H9 (cell line): ENCODE measurements around the gene MLLT3. TPM values are rescaled to one million over a fixed set of nuclear protein-coding genes. Genes with fewer than 3 reads are reported as not detected.

Experiments used
- DNase-seq: peaks from one replicate; pipeline ENCODE4 v3.0.0-alpha.2; 2017
- H2AFZ ChIP-seq: one replicate; pipeline ENCODE4 v1.6.1; 2013; ENCODE audit warnings: mild to moderate bottlenecking, low read length, control low read depth, moderate library complexity
- H2AK5ac ChIP-seq: 2 replicates; pipeline ENCODE4 v1.6.1; 2013; ENCODE audit warnings: low read length, control low read depth, mixed read lengths; ENCODE audit not compliant: insufficient read length
- H2BK120ac ChIP-seq: one replicate; pipeline ENCODE4 v1.6.1; 2013; ENCODE audit warnings: low read depth, mild to moderate bottlenecking, low read length, control low read depth, inconsistent platforms; ENCODE audit not compliant: poor library complexity, severe bottlenecking
- H2BK12ac ChIP-seq: 2 replicates; pipeline ENCODE4 v1.6.1; 2013; ENCODE audit warnings: low read length, control low read depth, mixed read lengths, low read depth; ENCODE audit not compliant: insufficient read length
- H2BK15ac ChIP-seq: 2 replicates; pipeline ENCODE4 v1.6.1; 2013; ENCODE audit warnings: low read depth, low read length, control low read depth
- H2BK20ac ChIP-seq: one replicate; pipeline ENCODE4 v1.6.1; 2013; ENCODE audit warnings: low read depth, mild to moderate bottlenecking, low read length, control low read depth, inconsistent platforms; ENCODE audit not compliant: poor library complexity, severe bottlenecking
- H2BK5ac ChIP-seq: 2 replicates; pipeline ENCODE4 v1.6.1; 2013; ENCODE audit warnings: low read length, control low read depth, mixed read lengths; ENCODE audit not compliant: insufficient read length
- H3K14ac ChIP-seq: 2 replicates; pipeline ENCODE4 v1.6.1; 2013; ENCODE audit warnings: low read length, control low read depth; ENCODE audit not compliant: insufficient read depth
- H3K18ac ChIP-seq: 2 replicates; pipeline ENCODE4 v1.6.1; 2013; ENCODE audit warnings: low read depth, mild to moderate bottlenecking, mixed read lengths, low read length, control low read depth; ENCODE audit not compliant: insufficient read length
- H3K23ac ChIP-seq: 2 replicates; pipeline ENCODE4 v1.6.1; 2013; ENCODE audit warnings: low read length, control low read depth, mixed read lengths, low read depth; ENCODE audit not compliant: insufficient read length
- H3K23me2 ChIP-seq: 2 replicates; pipeline ENCODE4 v1.6.1; 2013; ENCODE audit warnings: low read depth, mild to moderate bottlenecking, mixed read lengths, low read length, control low read depth; ENCODE audit not compliant: insufficient read length, poor library complexity, severe bottlenecking
- H3K27ac ChIP-seq: 2 replicates; pipeline ENCODE4 v1.5.1; 2013; ENCODE audit warnings: low read length, control low read depth, mixed read lengths, low read depth; ENCODE audit not compliant: insufficient read length
- H3K27me3 ChIP-seq: 2 replicates; pipeline ENCODE4 v1.6.1; 2013; ENCODE audit warnings: low read length, control low read depth, inconsistent platforms; ENCODE audit not compliant: insufficient read depth
- H3K4ac ChIP-seq: 2 replicates; pipeline ENCODE4 v1.6.1; 2013; ENCODE audit warnings: low read depth, mild to moderate bottlenecking, control low read depth, inconsistent platforms, low read length, moderate library complexity
- H3K4me1 ChIP-seq: 2 replicates; pipeline ENCODE4 v1.6.1; 2013; ENCODE audit warnings: low read length, control low read depth, inconsistent platforms; ENCODE audit not compliant: insufficient read depth
- H3K4me2 ChIP-seq: 2 replicates; pipeline ENCODE4 v1.6.1; 2013; ENCODE audit warnings: low read length, control low read depth, mixed read lengths; ENCODE audit not compliant: insufficient read length, insufficient read depth
- H3K56ac ChIP-seq: 2 replicates; pipeline ENCODE4 v1.6.1; 2013; ENCODE audit warnings: low read depth, mild to moderate bottlenecking, mixed read lengths, low read length, control low read depth; ENCODE audit not compliant: insufficient read length
- H3K79me1 ChIP-seq: 2 replicates; pipeline ENCODE4 v1.6.1; 2013; ENCODE audit warnings: low read depth, mild to moderate bottlenecking, moderate library complexity, low read length, control low read depth, inconsistent platforms; ENCODE audit not compliant: insufficient read depth, poor library complexity, severe bottlenecking
- H3K79me2 ChIP-seq: 2 replicates; pipeline ENCODE4 v1.6.1; 2013; ENCODE audit warnings: low read length, control low read depth, inconsistent platforms; ENCODE audit not compliant: insufficient read depth
- H3K9ac ChIP-seq: 2 replicates; pipeline ENCODE4 v1.6.1; 2013; ENCODE audit warnings: low read length, control low read depth, mixed read lengths; ENCODE audit not compliant: insufficient read length; ENCODE audit errors: extremely low read depth
- H3K9me3 ChIP-seq: one replicate; pipeline ENCODE4 v1.6.1; 2013; ENCODE audit warnings: low read depth, low read length, inconsistent platforms; ENCODE audit not compliant: control insufficient read depth
- H3T11ph ChIP-seq: one replicate; pipeline ENCODE4 v1.6.1; 2013; ENCODE audit warnings: mild to moderate bottlenecking, low read length, control low read depth, inconsistent platforms
- H4K20me1 ChIP-seq: one replicate; pipeline ENCODE4 v1.6.1; 2013; ENCODE audit not compliant: control insufficient read depth, insufficient read length, insufficient read depth
- H4K5ac ChIP-seq: 2 replicates; pipeline ENCODE4 v1.6.1; 2013; ENCODE audit warnings: low read depth, mild to moderate bottlenecking, mixed read lengths, low read length, control low read depth; ENCODE audit not compliant: insufficient read length
- H4K8ac ChIP-seq: replicated peaks from 2 replicates; pipeline ENCODE4 v1.6.1; 2013; ENCODE audit warnings: low read length, control low read depth, mixed read lengths, low read depth; ENCODE audit not compliant: insufficient read length
- H4K91ac ChIP-seq: 2 replicates; pipeline ENCODE4 v1.6.1; 2013; ENCODE audit warnings: low read depth, mild to moderate bottlenecking, moderate library complexity, mixed read lengths, low read length, control low read depth; ENCODE audit not compliant: insufficient read length
- H3K27ac Mint-ChIP-seq, 3 experiments: 2 replicates in 2 of 3; 3 replicates in 1 of 3; pipeline ENCODE4 v1.8.0; 2020 to 2021; ENCODE audit warnings: mixed read lengths in 3 of 3, mild to moderate bottlenecking in 1 of 3, moderate library complexity in 1 of 3
- H3K27me3 Mint-ChIP-seq: 2 replicates; pipeline ENCODE4 v1.8.0; 2021; ENCODE audit warnings: low read depth, mild to moderate bottlenecking, moderate library complexity, mixed read lengths
- H3K36me3 Mint-ChIP-seq, 3 experiments: 2 replicates in 2 of 3; 3 replicates in 1 of 3; pipeline ENCODE4 v1.8.0; 2020 to 2021; ENCODE audit warnings: low read depth in 3 of 3, mixed read lengths in 3 of 3; ENCODE audit not compliant: insufficient read depth in 1 of 3
- H3K4me1 Mint-ChIP-seq, 2 experiments: 2 replicates each; pipeline ENCODE4 v1.8.0; 2020; ENCODE audit warnings: mixed read lengths in 2 of 2
- H3K4me3 Mint-ChIP-seq, 2 experiments: 2 replicates in 1 of 2; 3 replicates in 1 of 2; pipeline ENCODE4 v1.8.0; 2020 to 2021; ENCODE audit warnings: mild to moderate bottlenecking in 2 of 2, mixed read lengths in 2 of 2, moderate library complexity in 1 of 2
- H3K9me3 Mint-ChIP-seq, 2 experiments: 2 replicates in 1 of 2; 3 replicates in 1 of 2; pipeline ENCODE4 v1.8.0; 2020; ENCODE audit warnings: mild to moderate bottlenecking in 2 of 2, mixed read lengths in 2 of 2, moderate library complexity in 1 of 2
- WGBS: extraction: QIAGEN DNeasy Blood & Tissue Kit; methylation state at CpG from one replicate; pipeline ENCODE4 v1.1.7; 2013; ENCODE audit warnings: missing lambda C conversion rate, low lambda C conversion rate, mixed read lengths; ENCODE audit not compliant: insufficient read length; ENCODE audit errors: extremely low coverage; 5-methylcytosine and 5-hydroxymethylcytosine counted together
- total RNA-seq: library from RNA; stranded (reverse); gene quantifications from 2 replicates; pipeline ENCODE4 v1.2.1, GENCODE V29; 2021
- TF ChIP-seq, protein P1 (sequence below): fragments of 200-600 bp; sonication (generic); conservative IDR thresholded peaks from 3 replicates; pipeline ENCODE4 v1.8.0; 2021; ENCODE audit warnings: antibody characterized with exemption, mild to moderate bottlenecking

MLLT3 gene
- total RNA-seq, 1 experiment from 2014 or later: 3.9 TPM

DNA sequence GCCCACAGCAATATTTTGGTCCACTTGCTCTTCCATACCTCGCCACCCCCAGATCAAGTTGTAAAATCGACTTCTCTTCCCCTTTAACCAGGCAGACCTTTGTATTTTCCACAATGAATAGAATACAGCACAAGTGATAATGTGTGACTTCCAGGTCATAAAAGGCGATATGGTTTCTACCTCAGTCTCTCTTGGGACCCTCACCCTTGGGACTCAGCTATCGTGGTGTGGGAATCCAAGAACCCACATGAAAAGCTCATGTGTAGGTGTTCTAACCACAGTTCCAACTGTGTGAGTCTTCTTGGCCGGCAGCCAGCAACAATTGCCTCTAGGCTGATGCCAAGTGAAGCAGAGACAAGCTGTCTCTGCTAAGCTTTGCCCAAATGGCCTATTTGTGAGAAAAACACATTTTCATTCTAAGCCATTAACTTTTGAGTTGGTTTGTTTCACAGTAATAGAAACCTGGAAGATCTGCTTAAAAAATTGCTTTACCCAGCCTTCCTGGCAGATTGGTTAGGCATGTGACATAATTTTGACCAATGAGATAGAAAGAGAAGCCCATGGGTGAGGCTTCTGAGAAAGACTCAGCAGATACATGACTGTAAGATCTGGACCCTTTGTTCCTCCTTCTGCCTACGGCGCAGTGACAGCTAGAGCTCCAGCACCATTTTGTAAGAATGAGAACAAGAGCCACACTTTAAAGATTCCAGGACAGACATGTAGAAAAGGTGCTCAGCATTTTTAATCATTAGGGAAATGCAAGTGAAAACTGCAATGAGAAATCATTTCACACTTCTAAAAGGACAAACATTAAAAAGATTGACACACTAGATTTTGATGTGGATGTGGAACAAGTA is 18.3 kb upstream of the MLLT3 start:
- no peak overlapping the region for H3K4me2 ChIP-seq
- H2BK5ac ChIP-seq: no peak overlapping the region
- H2AFZ ChIP-seq: no peak overlapping the region

More for the DNA sequence above, 18.3 kb upstream of the MLLT3 start:
- no peak overlapping the region for H2AK5ac ChIP-seq
- Mint-ChIP-seq H3K27ac (no peak overlapping the region), H3K9me3 (no peaks in the 10 kb centered on the region), H3K27me3 (no peaks in the 10 kb centered on the region), H3K36me3 (no peaks in the 10 kb centered on the region), H3K4me3 (no peak overlapping the region), H3K4me1 (peaks cover 19 to 22% of the 10 kb centered on the region in 2 experiments)
- no peaks in the 10 kb centered on the region for H3K23me2 ChIP-seq
- no peak overlapping the region for H3K14ac ChIP-seq
- H2BK12ac ChIP-seq: no peak overlapping the region
- no peak overlapping the region for H3K18ac ChIP-seq
- no peak overlapping the region for H2BK120ac ChIP-seq
- DNase-seq: no peak
- H3K4ac ChIP-seq: no peak overlapping the region
- H3K56ac ChIP-seq: no peak overlapping the region
- H4K8ac ChIP-seq: no peak overlapping the region
- H4K91ac ChIP-seq: no peak overlapping the region
- no peaks in the 10 kb centered on the region for H3K79me2 ChIP-seq
- no CpG with 5 or more reads among the region's 7 CpGs for WGBS
- no peak overlapping the region for H3K27ac ChIP-seq
- no peak overlapping the region for H3K9ac ChIP-seq
- H2BK15ac ChIP-seq: no peak overlapping the region
- H4K5ac ChIP-seq: no peak overlapping the region
- H2BK20ac ChIP-seq: no peak overlapping the region
- H4K20me1 ChIP-seq: no peaks in the 10 kb centered on the region
- H3K23ac ChIP-seq: no peak overlapping the region
- H3K4me1 ChIP-seq: no peaks in the 10 kb centered on the region; the same call in 1 of the 2 replicates
- no peaks in the 10 kb centered on the region for H3K79me1 ChIP-seq
- H3K27me3 ChIP-seq: no peaks in the 10 kb centered on the region
- TF ChIP-seq, protein P1, sequence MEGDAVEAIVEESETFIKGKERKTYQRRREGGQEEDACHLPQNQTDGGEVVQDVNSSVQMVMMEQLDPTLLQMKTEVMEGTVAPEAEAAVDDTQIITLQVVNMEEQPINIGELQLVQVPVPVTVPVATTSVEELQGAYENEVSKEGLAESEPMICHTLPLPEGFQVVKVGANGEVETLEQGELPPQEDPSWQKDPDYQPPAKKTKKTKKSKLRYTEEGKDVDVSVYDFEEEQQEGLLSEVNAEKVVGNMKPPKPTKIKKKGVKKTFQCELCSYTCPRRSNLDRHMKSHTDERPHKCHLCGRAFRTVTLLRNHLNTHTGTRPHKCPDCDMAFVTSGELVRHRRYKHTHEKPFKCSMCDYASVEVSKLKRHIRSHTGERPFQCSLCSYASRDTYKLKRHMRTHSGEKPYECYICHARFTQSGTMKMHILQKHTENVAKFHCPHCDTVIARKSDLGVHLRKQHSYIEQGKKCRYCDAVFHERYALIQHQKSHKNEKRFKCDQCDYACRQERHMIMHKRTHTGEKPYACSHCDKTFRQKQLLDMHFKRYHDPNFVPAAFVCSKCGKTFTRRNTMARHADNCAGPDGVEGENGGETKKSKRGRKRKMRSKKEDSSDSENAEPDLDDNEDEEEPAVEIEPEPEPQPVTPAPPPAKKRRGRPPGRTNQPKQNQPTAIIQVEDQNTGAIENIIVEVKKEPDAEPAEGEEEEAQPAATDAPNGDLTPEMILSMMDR: no peak
- H3T11ph ChIP-seq: no peak overlapping the region
- no peaks in the 10 kb centered on the region for H3K9me3 ChIP-seq
